ENCODE measurements around the gene P2RX3.

Gene P2RX3

DNA sequence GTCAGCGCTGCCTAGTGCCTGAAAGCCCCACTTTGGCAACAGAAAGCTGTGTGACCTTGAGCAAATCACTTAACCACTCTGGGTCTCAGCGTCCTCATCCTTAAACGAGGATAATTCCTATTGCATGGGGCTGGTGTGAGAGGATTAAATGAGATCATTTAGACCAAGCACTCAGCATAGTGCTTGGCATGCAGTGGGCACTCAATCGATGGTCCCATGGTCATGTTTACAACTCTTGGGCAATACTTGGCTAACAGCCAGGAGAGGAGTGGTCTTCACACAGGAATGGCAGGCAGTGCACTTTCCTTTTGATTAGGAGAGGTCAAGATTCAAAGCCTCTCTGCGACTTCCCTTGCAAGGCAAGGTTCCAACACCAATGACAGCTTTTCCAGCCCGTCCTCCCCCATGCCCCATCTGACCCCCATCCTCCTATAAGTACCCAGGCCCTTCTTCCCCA, 27.5 kb upstream of the P2RX3 start:
- no peak overlapping the region for H2AFZ ChIP-seq (ENCODE audit: low read depth, low read length)
- DNase-seq (no peak), ATAC-seq (ENCODE audit: insufficient read depth, low read depth) (no peak)
- H3K4me2 ChIP-seq (ENCODE audit: insufficient read depth, low read length) = peak overlapping the region; percentile 71
- peak overlapping the region in 1 of 2 experiments; percentile 47; a peak in 1 of 4 replicates for H3K4me3 ChIP-seq (ENCODE audit: low read depth in 1 of 2, low read length in 2 of 2)
- H3K4me1 ChIP-seq (ENCODE audit: insufficient read depth, low read length) = peaks cover 17% of the 10 kb centered on the region
- no peaks in the 10 kb centered on the region for H3K27me3 ChIP-seq (ENCODE audit: insufficient read depth, low read length, poor library complexity)
- H4K20me1 ChIP-seq (ENCODE audit: insufficient read depth, low read length) = no peaks in the 10 kb centered on the region; the same call in 1 of the 2 replicates
- H3K9me3 ChIP-seq (ENCODE audit: insufficient read depth, low read length, severe bottlenecking) = no peaks in the 10 kb centered on the region
- H3K9ac ChIP-seq (ENCODE audit: low read depth, low read length) = peak overlapping the region; percentile 50; the same call in 1 of the 2 replicates
- no peaks in the 10 kb centered on the region for H3K79me2 ChIP-seq (ENCODE audit: insufficient read depth, low read length)
- TF ChIP-seq, protein P1, sequence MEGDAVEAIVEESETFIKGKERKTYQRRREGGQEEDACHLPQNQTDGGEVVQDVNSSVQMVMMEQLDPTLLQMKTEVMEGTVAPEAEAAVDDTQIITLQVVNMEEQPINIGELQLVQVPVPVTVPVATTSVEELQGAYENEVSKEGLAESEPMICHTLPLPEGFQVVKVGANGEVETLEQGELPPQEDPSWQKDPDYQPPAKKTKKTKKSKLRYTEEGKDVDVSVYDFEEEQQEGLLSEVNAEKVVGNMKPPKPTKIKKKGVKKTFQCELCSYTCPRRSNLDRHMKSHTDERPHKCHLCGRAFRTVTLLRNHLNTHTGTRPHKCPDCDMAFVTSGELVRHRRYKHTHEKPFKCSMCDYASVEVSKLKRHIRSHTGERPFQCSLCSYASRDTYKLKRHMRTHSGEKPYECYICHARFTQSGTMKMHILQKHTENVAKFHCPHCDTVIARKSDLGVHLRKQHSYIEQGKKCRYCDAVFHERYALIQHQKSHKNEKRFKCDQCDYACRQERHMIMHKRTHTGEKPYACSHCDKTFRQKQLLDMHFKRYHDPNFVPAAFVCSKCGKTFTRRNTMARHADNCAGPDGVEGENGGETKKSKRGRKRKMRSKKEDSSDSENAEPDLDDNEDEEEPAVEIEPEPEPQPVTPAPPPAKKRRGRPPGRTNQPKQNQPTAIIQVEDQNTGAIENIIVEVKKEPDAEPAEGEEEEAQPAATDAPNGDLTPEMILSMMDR (IDR thresholded peaks at IDR 0.05; ENCODE audit: borderline replicate concordance, extremely low read depth, low read length, poor library complexity, severe bottlenecking) = no peak
- no peak for TF ChIP-seq EZH2 (IDR thresholded peaks at IDR 0.05; ENCODE audit: borderline replicate concordance, low read depth, low read length, severe bottlenecking)
- H3K27ac ChIP-seq (ENCODE audit: low read length) = peak overlapping the region; percentile 25
- H3K36me3 ChIP-seq (ENCODE audit: insufficient read depth, low read length) = peaks cover 38% of the 10 kb centered on the region

DNA sequence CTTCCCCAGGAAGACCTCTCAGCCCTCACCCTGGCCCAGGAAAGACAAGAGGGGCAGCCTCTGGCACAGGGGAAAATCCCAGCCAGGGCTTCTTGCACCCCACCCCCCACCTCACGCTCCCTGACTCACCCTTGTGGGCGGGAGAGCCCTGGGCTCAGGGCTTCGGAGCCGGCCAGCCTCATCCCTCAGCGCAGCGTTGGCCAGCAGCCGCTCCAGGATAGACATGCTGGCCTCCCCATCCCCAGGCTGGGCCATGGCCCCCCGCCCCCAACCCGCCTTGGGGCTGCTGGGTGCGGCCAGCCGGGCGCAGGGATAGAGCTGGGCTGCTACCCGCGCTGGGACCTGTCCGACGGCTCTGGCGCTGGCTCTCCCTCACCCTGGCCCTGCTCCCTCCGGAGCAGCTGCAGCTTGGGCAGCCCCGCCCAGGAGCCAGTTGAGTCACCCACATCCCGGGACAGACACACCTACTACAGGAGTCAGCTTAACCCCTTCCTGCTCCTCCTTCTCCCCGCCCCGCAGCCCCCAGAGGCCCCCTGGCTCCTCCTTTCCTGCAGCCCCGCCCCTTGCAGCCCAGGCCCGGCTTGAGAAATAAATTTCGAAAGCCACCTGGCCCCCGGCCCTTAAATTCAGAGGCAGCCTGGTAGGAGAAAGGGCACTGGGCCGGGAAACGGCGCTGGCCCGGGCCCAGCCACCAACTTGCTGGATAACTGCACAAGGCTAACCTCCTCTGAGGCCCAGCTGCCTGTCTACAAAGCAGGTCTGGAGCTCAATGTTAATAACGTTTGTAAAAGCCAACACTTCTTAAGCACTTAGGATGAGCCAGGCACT, 26.8 kb upstream of the P2RX3 start:
- ATAC-seq (ENCODE audit: insufficient read depth, low read depth) = peak; percentile 99
- H3K4me3 ChIP-seq (ENCODE audit: low read depth in 1 of 2, low read length in 2 of 2) = peak overlapping the region in 1 of 2 experiments; percentile 47; a peak in 2 of 4 replicates

DNA sequence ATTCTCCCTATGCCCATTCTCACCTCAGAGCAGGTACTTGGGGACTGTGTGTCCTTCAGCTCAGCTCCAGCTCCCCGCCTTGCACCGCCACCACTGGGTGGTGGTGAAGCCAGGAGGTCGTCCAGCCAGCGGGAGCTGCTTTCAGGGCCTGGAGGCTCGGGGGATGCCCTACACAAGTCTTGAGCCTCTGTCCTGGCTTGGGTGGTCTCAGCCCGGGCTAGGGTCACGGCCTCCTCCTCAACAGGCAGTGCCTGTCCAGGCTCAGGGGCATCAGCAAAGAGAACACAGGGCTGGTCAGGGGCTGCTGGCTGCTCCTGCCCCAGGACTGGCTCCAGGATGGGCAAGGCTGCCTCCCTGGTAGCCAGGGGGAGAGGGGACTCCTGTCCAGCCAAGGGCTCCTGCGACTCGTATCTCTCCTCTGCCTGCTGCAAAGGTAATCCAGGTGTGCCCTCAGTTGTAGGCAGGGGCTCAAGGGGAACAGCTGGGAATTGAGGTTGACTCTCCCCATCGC, 25.6 kb upstream of the P2RX3 start:
- H2AFZ ChIP-seq (ENCODE audit: low read depth, low read length) = no peak overlapping the region
- H3K4me2 ChIP-seq (ENCODE audit: insufficient read depth, low read length) = no peak overlapping the region
- ATAC-seq (ENCODE audit: insufficient read depth, low read depth) = no peak
- peaks cover 53% of the 10 kb centered on the region for H3K36me3 ChIP-seq (ENCODE audit: insufficient read depth, low read length)
- H3K4me3 ChIP-seq (ENCODE audit: low read depth in 1 of 2, low read length in 2 of 2) = no peak overlapping the region
- no peaks in the 10 kb centered on the region for H3K9me3 ChIP-seq (ENCODE audit: insufficient read depth, low read length, severe bottlenecking)
- peaks cover 17% of the 10 kb centered on the region for H3K4me1 ChIP-seq (ENCODE audit: insufficient read depth, low read length)
- H4K20me1 ChIP-seq (ENCODE audit: insufficient read depth, low read length) = no peaks in the 10 kb centered on the region; the same call in 1 of the 2 replicates
- TF ChIP-seq EZH2 (IDR thresholded peaks at IDR 0.05; ENCODE audit: borderline replicate concordance, low read depth, low read length, severe bottlenecking) = no peak
- TF ChIP-seq, protein P1 (IDR thresholded peaks at IDR 0.05; ENCODE audit: borderline replicate concordance, extremely low read depth, low read length, poor library complexity, severe bottlenecking) = no peak
- H3K27me3 ChIP-seq (ENCODE audit: insufficient read depth, low read length, poor library complexity) = no peaks in the 10 kb centered on the region
- H3K79me2 ChIP-seq (ENCODE audit: insufficient read depth, low read length) = no peaks in the 10 kb centered on the region
- H3K27ac ChIP-seq (ENCODE audit: low read length) = no peak overlapping the region
- no peak for DNase-seq
- no peak overlapping the region for H3K9ac ChIP-seq (ENCODE audit: low read depth, low read length)

More for the DNA sequence above, 26.8 kb upstream of the P2RX3 start:
- H3K4me2 ChIP-seq (ENCODE audit: insufficient read depth, low read length) = peak overlapping the region; percentile 71
- peak; percentile 93 for DNase-seq
- peaks cover 17% of the 10 kb centered on the region for H3K4me1 ChIP-seq (ENCODE audit: insufficient read depth, low read length)
- H3K79me2 ChIP-seq (ENCODE audit: insufficient read depth, low read length) = no peaks in the 10 kb centered on the region
- H3K36me3 ChIP-seq (ENCODE audit: insufficient read depth, low read length) = peaks cover 42% of the 10 kb centered on the region
- no peak for TF ChIP-seq EZH2 (IDR thresholded peaks at IDR 0.05; ENCODE audit: borderline replicate concordance, low read depth, low read length, severe bottlenecking)
- TF ChIP-seq, protein P1 (IDR thresholded peaks at IDR 0.05; ENCODE audit: borderline replicate concordance, extremely low read depth, low read length, poor library complexity, severe bottlenecking) = no peak
- peak overlapping the region; percentile 50 for H3K9ac ChIP-seq (ENCODE audit: low read depth, low read length)
- H4K20me1 ChIP-seq (ENCODE audit: insufficient read depth, low read length) = no peaks in the 10 kb centered on the region; the same call in 1 of the 2 replicates
- no peaks in the 10 kb centered on the region for H3K9me3 ChIP-seq (ENCODE audit: insufficient read depth, low read length, severe bottlenecking)
- H3K27ac ChIP-seq (ENCODE audit: low read length) = peak overlapping the region; percentile 67
- peak overlapping the region; percentile 59; the same call in 1 of the 2 replicates for H2AFZ ChIP-seq (ENCODE audit: low read depth, low read length)
- no peaks in the 10 kb centered on the region for H3K27me3 ChIP-seq (ENCODE audit: insufficient read depth, low read length, poor library complexity)
